HCT116 (cell line): Measurements from ENCODE around the gene BBS12. TPM values are rescaled to one million over a fixed set of nuclear protein-coding genes. Genes with fewer than 3 reads are reported as not detected.
A peak's percentile ranks its signal among the peaks of the same experiment; 100 is the strongest.

Source experiments
- ATAC-seq: fragments of 200-7000 bp; cut with Tn5 transposase; 2 replicates; pipeline ENCODE4 v1.9.1; 2020; ENCODE audit warnings: mild to moderate bottlenecking, moderate library complexity
- BruUV-seq: library from RNA; stranded (reverse); fragments of 400-500 nt; replicated peaks from 2 replicates; lab custom pipeline; 2021; lab: Mats Ljungman, UMichigan
- CTCF ChIA-PET: fragments of 300-600 bp; sonication (Branson Sonifier 250); formaldehyde crosslinking; loops from one replicate; lab custom pipeline; 2021; ENCODE audit warnings: antibody characterized with exemption; lab: Charles Lee
- POLR2A ChIA-PET: fragments of 300-600, 350-600 bp; sonication (Branson Sonifier 250); formaldehyde crosslinking; loops from one replicate; lab custom pipeline; 2021; ENCODE audit warnings: antibody characterized with exemption; lab: Charles Lee
- RAD21 ChIA-PET, 2 experiments: fragments of 300-600 bp; sonication (Branson Sonifier 250); formaldehyde crosslinking; loops; one replicate each; lab custom pipeline; 2023; ENCODE audit warnings: low total read pairs in 2 of 2; ENCODE audit not compliant: uncharacterized antibody in 2 of 2, unreplicated experiment in 2 of 2, low non-redundant PET in 1 of 2; lab: Charles Lee
- DNase-seq: peaks from one replicate; pipeline ENCODE4 v3.0.0-alpha.2; 2010; ENCODE audit warnings: low read depth, low spot score
- H2AFZ ChIP-seq: fragments of 200-600 bp; shearing (Covaris generic), sonication (generic); 2 replicates; pipeline ENCODE4 v1.6.1; 2017; ENCODE audit warnings: low read depth, mixed run types, mixed read lengths, antibody characterized with exemption, low read length; ENCODE audit not compliant: poor library complexity, severe bottlenecking
- H3K27ac ChIP-seq: 2 replicates; pipeline ENCODE4 v1.5.1; 2012; ENCODE audit warnings: low read depth, low read length
- H3K27me3 ChIP-seq: fragments of 200-600 bp; sonication (generic); 2 replicates; pipeline ENCODE4 v1.6.1; 2016; ENCODE audit warnings: mixed run types, low read length, mixed read lengths; ENCODE audit not compliant: insufficient read depth
- H3K36me3 ChIP-seq, 2 experiments: fragments of 200-500 bp in 1 of 2; fragments of 200-600 bp in 1 of 2; sonication (Bioruptor generic) in 1 of 2; sonication (generic) in 1 of 2; 2 replicates each; pipeline versions ENCODE4 v1.5.1 to v1.6.1; 2014 to 2016; ENCODE audit warnings: low read length in 2 of 2, inconsistent platforms in 1 of 2, mixed read lengths in 1 of 2, mixed run types in 1 of 2; ENCODE audit not compliant: insufficient read depth in 2 of 2, control insufficient read depth in 1 of 2
- H3K4me1 ChIP-seq, 2 experiments: fragments of 200-600 bp in 1 of 2; sonication (generic) in 1 of 2; 2 replicates each; pipeline versions ENCODE4 v1.5.1 to v1.6.1; 2012 to 2017; ENCODE audit warnings: low read length in 2 of 2, inconsistent platforms in 1 of 2, mild to moderate bottlenecking in 1 of 2, mixed read lengths in 1 of 2, mixed run types in 1 of 2, moderate library complexity in 1 of 2; ENCODE audit not compliant: insufficient read depth in 2 of 2, control insufficient read depth in 1 of 2
- H3K4me2 ChIP-seq: fragments of 200-600 bp; sonication (generic); 2 replicates; pipeline ENCODE4 v1.6.1; 2017; ENCODE audit warnings: mixed run types, low read length, mixed read lengths
- H3K4me3 ChIP-seq, 2 experiments: fragments of 200-600 bp in 1 of 2; sonication (generic) in 1 of 2; replicated peaks in 1 of 2; 2 replicates each; pipeline ENCODE4 v1.5.1; 2011 to 2016; ENCODE audit warnings: low read length in 2 of 2, control low read depth in 1 of 2, low read depth in 1 of 2, mild to moderate bottlenecking in 1 of 2, mixed read lengths in 1 of 2, mixed run types in 1 of 2
- H3K79me2 ChIP-seq: fragments of 200-600 bp; sonication (generic); 2 replicates; pipeline ENCODE4 v1.6.1; 2017; ENCODE audit warnings: mild to moderate bottlenecking, mixed run types, low read length, moderate library complexity, mixed read lengths; ENCODE audit not compliant: insufficient read depth
- H3K9ac ChIP-seq: fragments of 200-600 bp; sonication (generic); 2 replicates; pipeline ENCODE4 v1.6.1; 2016; ENCODE audit warnings: low read length, mixed read lengths
- H3K9me2 ChIP-seq: fragments of 200-600 bp; sonication (generic), shearing (Covaris generic); 2 replicates; pipeline ENCODE4 v1.6.1; 2017; ENCODE audit warnings: mixed run types, mild to moderate bottlenecking, moderate library complexity; ENCODE audit not compliant: insufficient read depth
- H3K9me3 ChIP-seq, 2 experiments: fragments of 200-500 bp in 1 of 2; fragments of 200-600 bp in 1 of 2; sonication (Bioruptor generic) in 1 of 2; sonication (generic) in 1 of 2; 2 replicates each; pipeline ENCODE4 v1.6.1; 2014 to 2017; ENCODE audit warnings: low read length in 2 of 2, mixed read lengths in 2 of 2, inconsistent platforms in 1 of 2, low read depth in 1 of 2, mild to moderate bottlenecking in 1 of 2, mixed run types in 1 of 2, moderate library complexity in 1 of 2; ENCODE audit not compliant: control insufficient read depth in 1 of 2, insufficient read depth in 1 of 2
- H4K20me1 ChIP-seq: fragments of 200-600 bp; sonication (generic), shearing (Covaris generic); 2 replicates; pipeline ENCODE4 v1.6.1; 2017; ENCODE audit warnings: mixed run types, mild to moderate bottlenecking, moderate library complexity; ENCODE audit not compliant: insufficient read depth
- CEBPB ChIP-seq: IDR thresholded peaks from 2 replicates; pipeline ENCODE4 v1.6.1; 2012; ENCODE audit warnings: low read depth
- POLR2A ChIP-seq: IDR thresholded peaks from 2 replicates; pipeline ENCODE4 v1.7.0; 2011; ENCODE audit warnings: borderline replicate concordance; ENCODE audit not compliant: insufficient read depth, insufficient read length; ENCODE audit errors: extremely low read depth
- POLR2AphosphoS5 ChIP-seq: IDR thresholded peaks from 2 replicates; pipeline ENCODE4 v1.6.1; 2011; ENCODE audit warnings: mild to moderate bottlenecking, low read depth, low read length, moderate library complexity
- ZFX ChIP-seq: fragments of 450-650 bp; IDR thresholded peaks from 2 replicates; pipeline ENCODE4 v1.6.1; 2017
- ZNF274 ChIP-seq: fragments of 200-500 bp; sonication (Bioruptor generic); IDR thresholded peaks from 2 replicates; pipeline ENCODE4 v1.6.1; 2014; ENCODE audit warnings: mild to moderate bottlenecking, low read depth, low read length, inconsistent platforms
- intact Hi-C: fragments of 100-400 bp; cut with micrococcal nuclease; formaldehyde crosslinking; loops from 2 replicates; pipeline ENCODE4 v1.10.0; 2022
- total RNA-seq: library from RNA; stranded (reverse); gene quantifications from one replicate; pipeline ENCODE4 v1.2.1, GENCODE V29; 2021; ENCODE audit not compliant: unreplicated experiment
- TF ChIP-seq, protein P1 (sequence below): IDR thresholded peaks from 2 replicates; pipeline ENCODE4 v1.6.1; 2011; ENCODE audit warnings: mild to moderate bottlenecking, low read length, moderate library complexity; ENCODE audit not compliant: insufficient replicate concordance; ENCODE audit errors: extremely low read depth
- TF ChIP-seq, protein P2 (sequence below): IDR thresholded peaks from 2 replicates; pipeline ENCODE4 v1.6.1; 2012; ENCODE audit warnings: low read depth

BBS12 gene
- total RNA-seq, 1 experiment from 2014 or later, result 2.1 TPM

DNA sequence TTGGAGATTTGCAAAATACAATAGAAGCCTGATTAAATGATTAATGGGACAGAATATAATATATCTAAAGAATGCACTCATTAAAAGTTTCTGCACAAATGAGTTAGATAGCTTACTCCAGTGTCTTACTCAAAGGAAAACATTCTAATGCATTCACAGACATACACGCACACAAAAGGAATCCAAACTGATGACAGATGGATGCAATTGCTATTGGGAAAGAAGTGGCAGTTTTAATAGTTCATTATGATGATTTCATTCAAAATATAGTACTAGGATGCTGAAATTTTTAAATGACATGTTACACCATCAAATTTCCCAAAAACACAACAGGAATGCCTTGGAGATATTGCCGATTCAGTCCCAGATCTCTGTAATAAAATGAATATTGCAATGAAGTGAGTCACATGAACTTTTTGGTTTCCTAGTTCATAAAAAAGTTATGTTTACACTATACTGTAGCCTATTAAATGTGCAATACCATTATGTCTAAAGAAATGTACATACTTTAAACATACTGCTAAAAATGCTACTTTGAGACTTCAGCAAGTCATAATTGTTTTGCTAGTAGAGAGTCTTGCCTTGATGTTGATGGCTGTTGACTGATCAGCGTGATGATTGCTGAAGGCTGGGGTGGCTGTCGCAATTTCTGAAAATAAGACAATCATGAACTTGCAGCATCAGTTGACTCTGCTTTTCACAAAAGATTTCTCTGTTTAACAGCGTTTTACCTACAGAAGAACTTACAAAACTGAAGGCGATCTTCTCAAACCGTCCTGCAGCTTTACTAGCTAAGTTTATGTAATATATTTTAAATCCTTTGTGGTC lies 45.6 kb downstream of the BBS12 start:
- Histone ChIP-seq H3K9me3 (no peaks in the 10 kb centered on the region), H4K20me1 (no peaks in the 10 kb centered on the region), H3K9me2 (no peaks in the 10 kb centered on the region), H2AFZ (peak overlapping the region; percentile 3), H3K4me1 (peaks cover 0 to 21% of the 10 kb centered on the region in 2 experiments; a peak in 3 of 4 replicates), H3K27me3 (no peaks in the 10 kb centered on the region), H3K36me3 (no peaks in the 10 kb centered on the region), H3K9ac (no peak overlapping the region), H3K4me3 (no peak overlapping the region), H3K4me2 (no peak overlapping the region), H3K79me2 (no peaks in the 10 kb centered on the region), H3K27ac (no peak overlapping the region)
- TF ChIP-seq POLR2A, result no peak
- no peak for TF ChIP-seq ZFX
- TF ChIP-seq ZNF274, result no peak
- TF ChIP-seq CEBPB, result no peak
- TF ChIP-seq, protein P1, sequence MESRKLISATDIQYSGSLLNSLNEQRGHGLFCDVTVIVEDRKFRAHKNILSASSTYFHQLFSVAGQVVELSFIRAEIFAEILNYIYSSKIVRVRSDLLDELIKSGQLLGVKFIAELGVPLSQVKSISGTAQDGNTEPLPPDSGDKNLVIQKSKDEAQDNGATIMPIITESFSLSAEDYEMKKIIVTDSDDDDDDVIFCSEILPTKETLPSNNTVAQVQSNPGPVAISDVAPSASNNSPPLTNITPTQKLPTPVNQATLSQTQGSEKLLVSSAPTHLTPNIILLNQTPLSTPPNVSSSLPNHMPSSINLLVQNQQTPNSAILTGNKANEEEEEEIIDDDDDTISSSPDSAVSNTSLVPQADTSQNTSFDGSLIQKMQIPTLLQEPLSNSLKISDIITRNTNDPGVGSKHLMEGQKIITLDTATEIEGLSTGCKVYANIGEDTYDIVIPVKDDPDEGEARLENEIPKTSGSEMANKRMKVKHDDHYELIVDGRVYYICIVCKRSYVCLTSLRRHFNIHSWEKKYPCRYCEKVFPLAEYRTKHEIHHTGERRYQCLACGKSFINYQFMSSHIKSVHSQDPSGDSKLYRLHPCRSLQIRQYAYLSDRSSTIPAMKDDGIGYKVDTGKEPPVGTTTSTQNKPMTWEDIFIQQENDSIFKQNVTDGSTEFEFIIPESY, result no peak
- TF ChIP-seq, protein P2, sequence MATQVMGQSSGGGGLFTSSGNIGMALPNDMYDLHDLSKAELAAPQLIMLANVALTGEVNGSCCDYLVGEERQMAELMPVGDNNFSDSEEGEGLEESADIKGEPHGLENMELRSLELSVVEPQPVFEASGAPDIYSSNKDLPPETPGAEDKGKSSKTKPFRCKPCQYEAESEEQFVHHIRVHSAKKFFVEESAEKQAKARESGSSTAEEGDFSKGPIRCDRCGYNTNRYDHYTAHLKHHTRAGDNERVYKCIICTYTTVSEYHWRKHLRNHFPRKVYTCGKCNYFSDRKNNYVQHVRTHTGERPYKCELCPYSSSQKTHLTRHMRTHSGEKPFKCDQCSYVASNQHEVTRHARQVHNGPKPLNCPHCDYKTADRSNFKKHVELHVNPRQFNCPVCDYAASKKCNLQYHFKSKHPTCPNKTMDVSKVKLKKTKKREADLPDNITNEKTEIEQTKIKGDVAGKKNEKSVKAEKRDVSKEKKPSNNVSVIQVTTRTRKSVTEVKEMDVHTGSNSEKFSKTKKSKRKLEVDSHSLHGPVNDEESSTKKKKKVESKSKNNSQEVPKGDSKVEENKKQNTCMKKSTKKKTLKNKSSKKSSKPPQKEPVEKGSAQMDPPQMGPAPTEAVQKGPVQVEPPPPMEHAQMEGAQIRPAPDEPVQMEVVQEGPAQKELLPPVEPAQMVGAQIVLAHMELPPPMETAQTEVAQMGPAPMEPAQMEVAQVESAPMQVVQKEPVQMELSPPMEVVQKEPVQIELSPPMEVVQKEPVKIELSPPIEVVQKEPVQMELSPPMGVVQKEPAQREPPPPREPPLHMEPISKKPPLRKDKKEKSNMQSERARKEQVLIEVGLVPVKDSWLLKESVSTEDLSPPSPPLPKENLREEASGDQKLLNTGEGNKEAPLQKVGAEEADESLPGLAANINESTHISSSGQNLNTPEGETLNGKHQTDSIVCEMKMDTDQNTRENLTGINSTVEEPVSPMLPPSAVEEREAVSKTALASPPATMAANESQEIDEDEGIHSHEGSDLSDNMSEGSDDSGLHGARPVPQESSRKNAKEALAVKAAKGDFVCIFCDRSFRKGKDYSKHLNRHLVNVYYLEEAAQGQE, result no peak
- no peak for TF ChIP-seq POLR2AphosphoS5
- BruUV-seq, result no TSS peak
- ChIA-PET RAD21 (no interaction called here), POLR2A (no interaction called here), CTCF (no interaction called here)
- ATAC-seq, result no peak
- intact Hi-C loops, result no loop called here
- no peak for DNase-seq
